Heart left ventricle (tissue), 16 donors: ENCODE results near the gene DBR1. TPM values are rescaled to one million over a fixed set of nuclear protein-coding genes. Genes with fewer than 3 reads are reported as not detected.

Source experiments
- ATAC-seq, 4 donors: fragments of 200-7000 bp; cut with Tn5 transposase; one replicate each; pipeline ENCODE4 v1.9.1; 2020 to 2022; ENCODE audit warnings: moderate library complexity in 4 of 4, mild to moderate bottlenecking in 3 of 4, moderate number of reproducible peaks in 1 of 4
- DNase-seq, 5 donors: peaks; one replicate each; pipeline ENCODE4 v3.0.0-alpha.2; 2020
- H3K27ac ChIP-seq, 12 donors: fragments of 200-600 bp; sonication (generic) in 4 of 12; one replicate each; pipeline versions ENCODE4 v1.5.0 to v1.8.0; 2016 to 2022; ENCODE audit warnings: mild to moderate bottlenecking in 2 of 12
- H3K27me3 ChIP-seq, 9 donors: fragments of 200-600 bp; sonication (generic) in 2 of 9; one replicate each; pipeline versions ENCODE4 v1.5.1 to v1.8.0; 2016 to 2022; ENCODE audit warnings: mild to moderate bottlenecking in 3 of 9
- H3K36me3 ChIP-seq, 9 donors: fragments of 200-600 bp; sonication (generic) in 2 of 9; one replicate each; pipeline versions ENCODE4 v1.5.0 to v1.8.0; 2018 to 2022; ENCODE audit warnings: mild to moderate bottlenecking in 2 of 9
- H3K4me1 ChIP-seq, 12 donors: fragments of 200-600 bp; sonication (generic) in 4 of 12; one replicate each; pipeline versions ENCODE4 v1.5.0 to v1.8.0; 2016 to 2022; ENCODE audit warnings: mild to moderate bottlenecking in 3 of 12
- H3K4me3 ChIP-seq, 12 donors: fragments of 200-600 bp; sonication (generic) in 4 of 12; one replicate each; pipeline versions ENCODE4 v1.5.0 to v1.8.0; 2017 to 2022; ENCODE audit warnings: mild to moderate bottlenecking in 9 of 12, moderate library complexity in 4 of 12
- H3K9me3 ChIP-seq, 12 donors: fragments of 200-600 bp; sonication (generic) in 4 of 12; one replicate each; pipeline versions ENCODE4 v1.5.0 to v1.8.0; 2016 to 2022; ENCODE audit warnings: mild to moderate bottlenecking in 1 of 12
- CTCF ChIP-seq, 12 donors: fragments of 200-600 bp; sonication (generic) in 4 of 12; IDR thresholded peaks; one replicate each; pipeline versions ENCODE4 v1.5.0 to v1.8.0; 2018 to 2022; ENCODE audit warnings: antibody characterized with exemption in 12 of 12, mild to moderate bottlenecking in 5 of 12
- POLR2A ChIP-seq, 2 donors: fragments of 450-650 bp; IDR thresholded peaks; one replicate each; pipeline ENCODE4 v1.6.1; 2017; ENCODE audit warnings: antibody characterized with exemption in 2 of 2, mild to moderate bottlenecking in 2 of 2, moderate library complexity in 2 of 2
- WGBS, 4 donors: extraction: QIAGEN DNeasy Blood & Tissue Kit in 2 of 4; methylation state at CpG; one replicate each; pipeline versions ENCODE4 v1.1.5 to v1.1.7; 2013 to 2018; 5-methylcytosine and 5-hydroxymethylcytosine counted together
- intact Hi-C, 10 donors: fragments of 100-400 bp; cut with DNase I; formaldehyde crosslinking; loops; one replicate each; pipeline versions ENCODE4 v1.11.1 to v1.14.2; 2022
- polyA plus RNA-seq, 2 donors: library from polyadenylated mRNA; stranded (reverse); fragments of 200-250 nt; gene quantifications; one replicate each; pipeline ENCODE4 v1.2.3, GENCODE V29; 2013
- total RNA-seq, 9 donors: library from RNA; depleted of rRNA in 2 of 9; stranded (reverse); fragments of >200 nt in 2 of 9; fragmentation: NEBNext Ultra II Directional in 3 of 9; extraction: Animal tissue kit (Norgen Biotek cat#: 25700) in 3 of 9; gene quantifications; one replicate each; pipeline versions ENCODE4 v1.1.0 to v1.2.4, GENCODE V29; 2016 to 2023
- donor health status: ischemic (EF 13 %, LVEDD 7.1; RV severe dilation, severe dysfunction).
- donor health status: healthy with polysubstance abuse.
- donor health status: DM: no; HTN: yes; CAD: no.
- donor health status: DM: no; HTN: no; CAD: no.
- donor health status: ischemic (EF 25% LVEDD 6.9; RV normal size, moderate dysfunction).
- donor health status: ischemic (EF 25% LVEDD 5.7; RV mildly dilated, moderate dysfunction).
- donor health status: healthy.
- donor health status: DM: yes; HTN: yes; CAD: no.
- donor health status: ischemic (EF 35%, LVEDD 5.7; RV mildly dilated, moderate dysfunction).
- donor health status: nonischemic (EF 11% LVEDD 7.7; RV severe dilation, severe dysfunction).
- donor health status: DM: yes; HTN: yes; CAD: no.
- donor health status: PGD.
- donor health status: ischemic (EF 29% LVEDD 5.4; RV normal size, mild dysfunction).
- donor health status: nonischemic (EF 23%, LVEDD 6.1; RV moderate dilation, normal function).

DBR1 gene
- total and polyA plus RNA-seq, 11 donors: 3.2 to 11.0 (median 7.9) TPM

- H3K4me1 ChIP-seq: peaks cover 0 to 24% (median 16%) of the 10 kb centered on the region in 12 donors
These were observed 62.4 kb downstream of the DBR1 start for GRCh38 chr3:138112362-138112761.

More at GRCh38 chr3:138112362-138112761, 62.4 kb downstream of the DBR1 start:
- no peak overlapping the region for H3K4me3 ChIP-seq
- ATAC-seq: no peak
- WGBS, 4 donors: 89 to 92% (median 90%) methylated on average over 8 of the region's 8 CpGs
- DNase-seq: no peak
- TF ChIP-seq CTCF (IDR thresholded peaks at IDR 0.05) (no peak), POLR2A (IDR thresholded peaks at IDR 0.05) (no peak)
- peaks cover 0 to 11% (median 0%) of the 10 kb centered on the region in 9 donors for H3K36me3 ChIP-seq
- intact Hi-C loops: loop anchor here in 1 of 10 donors (10.0 kb wide), 1 partner anchor 1298 kb away; the partner anchor contains the start of gene SLC35G2
- no peaks in the 10 kb centered on the region for H3K9me3 ChIP-seq
- no peaks in the 10 kb centered on the region for H3K27me3 ChIP-seq
- no peak overlapping the region for H3K27ac ChIP-seq

Other genes starting within 250 kb of the DBR1 start
- gene CLDN18, start 164.8 kb downstream of the DBR1 start, total RNA-seq: not detected
- gene CLDN18, start 164.8 kb downstream of the DBR1 start, polyA plus RNA-seq: under 1 TPM in 1 of 2 donors, not detected in 1; 0.01 TPM
- gene DZIP1L, start 59.3 kb downstream of the DBR1 start, total RNA-seq: 1 to 10 TPM; 1.6 to 7.6 (median 4.0) TPM
- 1 to 10 TPM; 3.1 TPM for gene DZIP1L, start 59.3 kb downstream of the DBR1 start, polyA plus RNA-seq
- gene A4GNT, start 42.5 kb downstream of the DBR1 start, total RNA-seq: not detected
- not detected for gene A4GNT, start 42.5 kb downstream of the DBR1 start, polyA plus RNA-seq
- gene ARMC8, start 12.4 kb upstream of the DBR1 start, total RNA-seq: 10 to 100 TPM; 26.9 to 42.9 (median 33.3) TPM
- gene ARMC8, start 12.4 kb upstream of the DBR1 start, polyA plus RNA-seq: 10 to 100 TPM; 10.1 to 40.6 TPM
- gene NME9, start 154.9 kb upstream of the DBR1 start, total RNA-seq: not detected
- gene NME9, start 154.9 kb upstream of the DBR1 start, polyA plus RNA-seq: not detected
- gene MRAS, start 173.7 kb upstream of the DBR1 start, total RNA-seq: 100 to 1,000 TPM; 227 to 413 (median 254) TPM
- gene MRAS, start 173.7 kb upstream of the DBR1 start, polyA plus RNA-seq: 100 to 1,000 TPM; 112 to 245 TPM